NCI-H2227 (cell line): Measurements from ENCODE around the gene MACROD2.

Experiments
- DNase-seq: peaks from one replicate; lab custom pipeline; 2025; ENCODE audit not compliant: unreplicated experiment; lab: John Stamatoyannopoulos, UW

The MACROD2 gene

DNA sequence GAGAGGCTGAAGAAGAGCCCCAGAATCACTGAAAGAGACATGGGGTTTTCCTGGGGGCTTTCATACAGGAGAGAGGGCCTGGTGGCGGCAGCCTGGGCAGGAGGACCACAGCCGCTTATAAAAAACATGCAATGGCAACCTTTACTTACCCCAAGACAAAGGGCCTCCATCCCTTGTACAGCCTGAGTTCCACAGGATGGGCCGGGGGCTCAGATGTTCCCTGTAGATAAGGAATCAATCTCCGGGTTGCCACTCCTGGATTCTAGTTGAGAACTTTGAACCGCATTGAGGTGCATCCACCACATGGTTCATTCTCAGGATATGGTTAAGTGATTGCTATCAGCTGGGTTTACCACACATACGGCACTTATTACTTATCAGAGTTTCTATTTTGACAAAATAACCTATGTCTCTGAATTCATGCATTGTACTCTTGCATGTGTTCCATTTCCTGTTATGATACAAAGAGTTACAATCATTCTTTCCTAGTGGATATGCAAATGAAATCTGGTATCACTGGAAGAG is 1900.3 kb downstream of the MACROD2 start:
- no peak for DNase-seq

DNA sequence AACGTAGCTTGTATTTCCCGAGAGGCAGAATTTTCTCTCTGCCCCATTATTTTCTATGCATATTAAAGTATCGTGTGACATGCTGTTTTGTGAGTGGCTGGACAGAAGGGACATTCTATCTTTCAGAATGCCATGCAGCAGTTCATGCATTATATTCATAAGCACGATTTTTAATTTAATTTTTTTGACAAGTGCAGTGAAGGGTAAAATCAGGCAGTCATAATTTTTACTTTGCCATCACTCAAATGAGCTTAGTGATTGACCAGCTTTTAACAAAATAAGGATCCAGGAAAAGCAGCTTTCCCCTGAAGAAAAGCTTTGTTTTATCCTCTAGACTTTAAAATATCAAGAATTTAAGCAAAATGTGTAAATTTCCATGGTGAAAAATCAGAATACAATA is 1904.7 kb downstream of the MACROD2 start:
- no peak for DNase-seq

DNA sequence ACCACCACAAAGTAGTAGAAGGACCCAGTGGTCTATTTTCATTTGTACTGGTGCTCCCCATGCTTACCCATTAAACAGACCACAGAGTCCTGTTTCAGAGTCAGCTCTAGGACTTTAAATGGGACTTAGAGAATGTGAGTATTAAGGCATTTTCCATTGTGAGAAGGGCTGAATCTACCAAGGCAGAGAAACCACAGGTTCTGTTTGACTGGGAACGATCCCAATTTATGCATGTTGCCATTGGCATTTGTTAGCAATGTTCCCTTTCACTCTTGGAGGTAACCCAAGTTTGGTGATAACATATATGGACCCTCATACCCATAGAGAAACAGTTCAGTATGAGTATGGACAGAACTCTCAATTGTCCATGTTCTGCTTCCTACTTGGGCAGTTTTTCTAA is 1905.1 kb downstream of the MACROD2 start:
- DNase-seq, result no peak

DNA sequence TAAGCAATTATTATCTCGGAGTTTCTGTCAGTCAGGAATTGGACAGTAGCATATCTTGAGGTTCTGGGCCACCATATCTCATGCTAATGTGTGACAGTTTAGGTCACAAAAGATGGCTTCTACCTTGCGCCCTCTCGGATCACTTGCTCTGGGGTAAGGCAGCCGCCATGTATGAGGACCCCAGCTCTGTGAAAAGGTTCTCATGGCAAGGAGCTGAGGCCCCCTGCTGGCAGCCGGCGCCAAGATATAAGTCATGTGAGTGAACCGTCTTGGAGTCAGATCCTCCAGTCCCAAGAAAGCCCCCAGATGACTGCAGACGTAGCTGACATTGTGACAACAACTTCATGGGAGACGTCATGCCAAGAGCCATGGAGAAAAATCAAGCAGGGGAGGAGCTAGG is 1907.2 kb downstream of the MACROD2 start:
- DNase-seq, result no peak

DNA sequence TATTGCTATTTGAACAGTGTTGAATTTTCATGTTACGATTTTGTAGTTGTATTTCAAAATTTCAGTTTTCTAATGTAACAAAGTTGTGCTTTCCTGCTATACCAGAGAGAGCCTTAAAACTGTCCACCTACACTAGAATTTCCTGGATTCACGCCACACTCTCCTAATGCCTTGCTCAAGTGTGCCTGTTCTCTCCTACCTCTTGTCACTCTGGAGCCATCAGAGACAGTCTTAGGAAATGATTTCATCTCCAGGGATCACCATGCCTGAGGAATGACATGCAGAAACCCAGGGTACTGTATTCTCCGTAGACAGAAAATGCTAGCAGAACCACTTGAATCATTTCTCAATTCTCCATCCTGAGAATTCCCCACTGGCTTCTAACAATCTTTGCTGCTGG is 1910.3 kb downstream of the MACROD2 start:
- DNase-seq, result no peak

DNA sequence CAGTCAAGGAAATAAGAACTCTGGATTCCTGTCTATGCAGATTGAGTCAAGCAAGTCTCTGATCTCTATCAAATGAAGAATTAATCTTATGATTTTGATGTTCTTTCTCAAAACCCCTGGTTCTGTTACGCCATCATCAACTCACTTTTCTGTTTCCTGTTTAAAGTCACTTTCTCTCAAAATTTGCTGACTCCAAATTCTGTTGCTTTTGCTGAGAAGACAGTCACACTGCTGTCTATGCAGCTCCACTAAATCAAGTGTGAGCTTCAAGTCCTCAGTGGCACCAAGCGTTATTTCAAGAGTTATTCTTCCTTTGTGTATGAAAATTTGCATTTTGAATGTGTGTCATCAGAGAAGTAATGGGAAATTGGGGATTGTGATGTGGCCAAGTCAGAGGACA is 1914.7 kb downstream of the MACROD2 start:
- DNase-seq, result no peak

DNA sequence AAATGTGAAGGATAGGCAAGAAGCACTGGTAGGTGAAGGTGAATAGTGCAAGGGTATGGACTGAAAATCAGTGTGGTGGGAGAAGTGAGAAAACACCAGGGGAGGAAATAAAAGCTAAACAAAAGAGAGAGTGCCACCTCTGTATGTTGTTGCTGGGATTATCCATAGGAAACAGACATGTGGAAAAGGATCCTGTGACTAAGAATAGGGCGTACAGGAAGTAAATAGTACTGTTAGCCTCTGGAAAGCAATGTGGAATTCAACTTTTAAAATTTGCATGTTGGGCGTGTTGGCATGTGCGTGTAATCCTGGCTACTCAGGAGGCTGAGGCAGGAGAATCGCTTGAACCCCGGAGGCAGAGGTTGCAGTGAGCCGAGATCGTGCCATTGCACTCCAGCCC is 1916.3 kb downstream of the MACROD2 start:
- no peak for DNase-seq

DNA sequence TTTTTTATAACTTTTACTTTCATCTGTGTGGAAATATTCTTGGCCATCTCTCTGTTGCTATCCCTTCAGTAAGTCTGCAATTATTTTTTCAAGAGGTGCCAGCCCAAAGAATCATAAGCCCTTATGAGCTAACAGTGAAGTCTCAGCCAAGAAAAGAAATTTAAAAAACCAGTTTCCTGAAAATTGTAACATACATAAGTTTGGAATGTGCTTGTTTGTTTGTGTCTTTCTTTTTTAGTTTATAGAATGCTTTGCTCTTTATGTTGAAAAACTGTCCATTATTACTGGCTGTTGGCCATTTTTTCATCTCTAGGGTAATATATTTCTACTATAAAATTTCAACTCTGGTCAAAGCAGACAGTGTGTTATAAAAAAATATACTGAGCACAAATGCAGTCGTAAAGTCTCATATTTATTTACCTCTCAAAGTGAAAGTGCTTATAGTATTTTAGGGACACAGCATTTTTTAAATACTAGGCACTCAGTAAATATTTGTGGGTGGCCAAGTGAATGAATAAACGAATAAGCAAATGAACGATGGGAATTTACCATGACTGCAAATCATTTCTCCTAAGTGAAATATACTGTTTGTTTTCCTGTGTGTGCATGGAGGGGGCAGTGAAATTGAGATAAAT is 1918.2 kb downstream of the MACROD2 start:
- DNase-seq, result no peak

DNA sequence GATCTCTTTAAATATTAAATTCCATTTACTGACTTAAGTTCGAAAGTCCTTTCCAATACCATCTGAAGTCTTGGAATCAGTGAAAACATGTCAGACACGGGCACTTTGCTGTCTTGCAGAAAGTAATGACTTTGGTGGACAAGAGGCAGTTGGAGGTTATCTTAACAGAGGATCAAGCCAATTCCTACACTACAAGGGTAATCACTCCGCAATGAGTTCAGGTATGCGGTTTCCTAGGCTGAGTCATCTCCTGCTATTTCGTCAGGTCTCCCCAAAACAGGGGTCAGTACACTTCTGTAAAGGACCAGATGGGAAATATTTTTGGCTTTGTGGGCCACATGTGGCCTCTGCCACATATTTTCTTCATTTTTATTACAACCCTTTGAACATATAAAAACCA is 1921.3 kb downstream of the MACROD2 start:
- no peak for DNase-seq

DNA sequence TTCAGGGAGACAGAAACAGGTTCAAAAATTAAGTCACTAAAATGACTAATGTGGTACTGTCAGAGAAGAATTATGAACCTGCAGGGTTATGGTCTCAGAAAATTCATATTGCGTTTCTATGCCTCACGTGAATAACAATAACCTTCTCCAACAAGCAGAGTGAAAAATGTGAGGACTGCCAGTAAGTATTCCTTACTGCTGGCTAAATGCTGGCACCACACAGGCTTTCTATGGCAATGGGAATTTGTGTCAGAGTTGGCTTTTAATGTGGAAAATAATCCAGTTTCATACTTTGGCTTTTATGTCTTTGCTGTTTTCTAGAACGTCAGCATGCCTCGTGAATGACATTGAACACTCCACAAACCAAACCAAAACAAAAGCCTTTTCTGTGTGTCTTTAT is 1922.0 kb downstream of the MACROD2 start:
- DNase-seq, result no peak

DNA sequence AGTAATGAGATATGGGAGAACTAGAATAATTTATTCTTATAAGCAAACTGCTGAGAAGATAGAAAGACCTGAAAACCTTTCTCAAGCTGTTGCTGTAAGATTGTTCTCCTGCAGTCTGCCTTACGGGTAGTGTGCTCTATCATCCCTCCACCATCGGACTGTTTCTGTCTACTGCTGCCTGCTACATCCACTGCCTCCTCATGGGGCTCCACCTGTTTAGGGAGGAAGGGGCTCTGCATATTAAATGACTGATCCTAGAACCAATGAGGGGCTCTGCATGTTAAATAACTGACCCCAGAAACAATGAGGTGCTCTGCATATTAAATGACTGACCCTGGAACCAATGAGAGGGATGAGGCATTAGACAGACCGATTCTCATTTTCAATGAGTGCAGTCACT is 1923.3 kb downstream of the MACROD2 start:
- no peak for DNase-seq

DNA sequence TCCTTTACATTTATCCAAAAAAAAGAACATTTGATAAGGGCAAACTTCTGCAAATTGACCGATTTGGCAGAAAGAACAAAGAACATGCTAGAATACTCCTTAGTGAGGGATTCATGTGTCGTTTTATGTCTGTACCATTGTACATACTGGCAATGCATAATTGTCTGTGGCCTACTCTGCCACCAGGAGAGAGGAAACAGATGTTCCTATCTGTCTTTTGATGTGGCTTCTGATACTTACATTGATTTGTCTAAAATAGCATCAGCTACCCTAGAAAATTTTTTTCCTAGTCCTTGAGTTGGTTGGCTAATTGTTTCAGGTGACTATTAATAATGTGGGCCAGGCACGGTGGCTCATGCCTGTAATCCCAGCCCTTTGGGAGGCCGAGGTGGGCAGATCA is 1923.8 kb downstream of the MACROD2 start:
- DNase-seq, result no peak

DNA sequence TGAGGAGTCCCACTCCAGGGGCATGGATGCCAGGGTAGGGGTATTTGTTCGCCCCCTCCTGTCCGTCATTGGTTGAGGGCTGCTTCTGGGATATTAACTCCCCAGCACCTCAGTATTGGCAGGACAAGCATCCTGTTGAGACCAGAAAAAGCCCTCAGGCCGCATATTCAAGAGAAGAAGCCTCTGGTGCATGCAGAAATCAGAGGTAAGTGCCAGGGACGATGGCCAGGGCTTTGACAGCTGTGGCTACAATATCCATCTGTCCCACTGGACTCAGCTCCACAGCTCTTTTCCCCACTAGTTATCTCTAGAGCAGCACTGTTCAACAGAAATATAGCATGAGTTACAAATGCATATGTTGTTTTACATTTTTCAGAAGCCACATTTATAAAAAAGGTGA is 1926.6 kb downstream of the MACROD2 start:
- no peak for DNase-seq

DNA sequence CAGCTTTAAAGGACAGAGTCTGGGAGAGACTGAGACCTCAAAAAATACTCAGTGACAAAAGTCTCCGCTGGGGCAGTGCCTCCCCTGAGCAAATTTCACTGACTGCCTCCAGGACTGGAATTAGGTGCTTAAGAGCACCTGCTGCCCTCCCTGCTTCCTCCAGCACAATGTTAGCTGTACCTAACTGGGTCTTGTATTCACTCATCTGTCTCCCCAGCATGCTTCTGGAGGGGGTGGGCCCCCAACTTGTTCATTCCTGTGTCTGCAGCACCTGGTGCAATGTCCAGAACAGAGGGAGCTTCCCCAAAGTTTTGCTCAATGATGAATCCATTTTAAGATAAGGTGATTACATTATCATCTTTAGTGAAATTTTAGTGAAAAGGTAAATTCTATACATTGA is 1927.2 kb downstream of the MACROD2 start:
- DNase-seq, result no peak

DNA sequence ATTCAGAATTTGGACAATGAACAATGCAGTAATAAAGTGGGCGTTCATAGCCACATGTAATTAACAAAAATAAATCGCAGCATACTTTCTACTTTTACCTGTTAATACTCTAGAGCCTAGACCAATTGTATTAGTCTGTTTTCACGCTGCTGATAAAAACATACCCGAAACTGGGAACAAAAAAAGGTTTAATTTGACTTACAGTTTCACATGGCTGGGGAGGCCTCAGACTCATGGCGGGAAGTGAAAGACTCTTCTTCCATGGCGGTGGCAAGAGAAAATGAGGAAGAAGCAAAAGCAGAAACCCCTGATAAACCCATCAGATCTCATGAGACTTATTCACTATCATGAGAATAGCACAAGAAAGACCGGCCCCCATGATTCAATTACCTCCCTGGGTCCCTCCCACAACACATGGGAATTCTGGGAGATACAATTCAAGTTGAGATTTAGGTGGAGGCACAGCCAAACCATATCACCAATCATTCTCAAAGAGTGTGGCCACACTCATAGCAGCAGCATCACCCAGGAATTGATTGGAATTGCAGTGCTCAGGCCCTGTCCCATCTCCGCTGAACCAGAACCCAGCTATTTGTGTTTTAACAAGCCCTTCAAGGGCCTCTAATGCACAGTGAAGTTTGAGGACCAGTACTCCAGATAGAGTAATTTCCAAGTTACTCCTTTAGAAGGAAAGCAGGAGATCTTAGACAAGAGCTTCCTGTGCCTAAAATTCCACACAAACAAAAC is 1927.9 kb downstream of the MACROD2 start:
- no peak for DNase-seq

DNA sequence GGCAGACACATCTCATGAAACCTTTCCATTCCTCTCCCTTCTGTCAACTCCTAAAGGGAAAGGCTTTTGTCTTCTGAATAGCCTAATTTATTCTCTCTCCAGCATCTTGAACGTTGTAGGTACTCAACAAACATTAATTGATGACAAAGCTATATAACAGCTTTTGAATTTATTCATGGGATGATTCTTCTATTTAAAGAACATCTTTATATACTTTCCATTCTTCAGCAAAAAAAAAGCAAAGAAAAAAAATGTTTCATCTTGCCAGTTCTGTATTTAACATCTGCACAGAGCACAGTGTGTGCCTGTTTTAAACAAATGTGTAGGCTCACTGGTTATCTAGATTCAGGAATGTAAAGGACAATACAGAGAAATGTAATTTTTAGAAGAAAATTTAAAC is 1929.2 kb downstream of the MACROD2 start:
- no peak for DNase-seq

DNA sequence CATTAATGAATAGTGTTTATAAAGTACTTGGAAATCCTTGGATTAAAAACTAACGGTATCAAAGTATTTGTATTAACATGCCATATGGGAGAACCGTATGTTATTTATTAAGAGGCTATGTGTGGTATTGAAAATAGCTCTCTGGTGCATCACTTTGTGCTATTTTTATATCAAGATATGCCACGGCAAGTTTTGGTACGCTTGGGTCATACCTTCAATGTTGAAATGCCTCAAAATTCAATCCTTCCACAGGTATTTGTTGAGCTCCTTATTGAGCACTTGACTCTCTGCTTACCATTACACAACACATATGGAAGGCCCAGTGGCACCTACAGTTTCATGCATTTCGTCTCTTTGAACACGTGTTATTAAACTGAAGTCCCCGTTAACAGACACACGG is 1930.1 kb downstream of the MACROD2 start:
- DNase-seq, result no peak

DNA sequence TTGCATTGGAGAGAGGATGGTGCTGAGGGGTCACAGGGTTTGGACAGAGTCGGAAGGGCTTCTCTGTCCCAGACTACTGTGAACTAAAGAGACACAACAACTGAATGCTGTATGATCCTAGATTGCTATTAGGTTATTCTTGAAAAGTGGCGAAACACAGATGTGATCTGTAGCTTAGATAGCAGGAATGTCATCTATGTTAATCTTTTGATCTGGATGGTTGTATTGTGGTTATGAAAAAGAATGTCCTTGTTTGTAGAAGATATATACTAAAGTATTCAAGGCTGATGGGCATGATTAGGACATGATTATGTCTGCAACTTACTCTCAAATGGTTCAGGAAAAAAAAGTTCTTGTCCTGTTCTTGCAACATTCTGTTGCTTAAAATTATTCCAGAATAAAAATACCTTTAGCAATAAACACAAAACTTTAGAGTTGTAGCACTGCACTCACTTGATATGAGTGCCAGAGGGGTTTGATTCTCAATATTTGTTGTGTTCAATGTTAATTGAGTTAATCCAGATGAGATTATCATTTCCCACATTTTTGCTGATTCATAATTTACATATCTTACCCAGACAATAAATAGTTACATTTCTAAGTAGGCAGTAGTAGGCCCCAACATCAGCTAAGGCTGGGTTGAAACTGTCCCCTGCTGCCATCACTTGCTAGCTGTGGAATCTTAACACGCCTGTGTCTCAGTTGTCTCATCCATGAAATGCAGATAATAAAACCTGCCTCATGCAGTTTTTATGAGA is 1932.8 kb downstream of the MACROD2 start:
- no peak for DNase-seq

DNA sequence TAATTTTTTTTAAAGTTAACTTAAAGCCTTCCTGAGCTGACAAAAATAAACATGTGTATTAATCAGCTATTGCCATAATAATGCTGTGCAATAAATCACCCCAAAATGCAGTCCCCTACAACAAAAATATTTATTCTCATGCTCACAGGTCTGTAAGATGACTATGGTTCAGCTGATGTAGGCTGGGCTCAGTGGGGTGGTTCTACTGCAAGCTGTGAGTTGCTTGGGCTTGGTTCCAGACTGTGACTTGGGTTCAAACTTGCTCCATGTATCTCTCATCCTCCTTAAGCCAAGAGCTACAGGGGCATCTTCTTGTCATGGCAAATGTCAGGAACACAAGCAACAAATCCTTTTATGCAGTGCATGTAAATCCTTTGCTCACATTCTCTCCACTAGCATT is 1933.6 kb downstream of the MACROD2 start:
- DNase-seq, result no peak

DNA sequence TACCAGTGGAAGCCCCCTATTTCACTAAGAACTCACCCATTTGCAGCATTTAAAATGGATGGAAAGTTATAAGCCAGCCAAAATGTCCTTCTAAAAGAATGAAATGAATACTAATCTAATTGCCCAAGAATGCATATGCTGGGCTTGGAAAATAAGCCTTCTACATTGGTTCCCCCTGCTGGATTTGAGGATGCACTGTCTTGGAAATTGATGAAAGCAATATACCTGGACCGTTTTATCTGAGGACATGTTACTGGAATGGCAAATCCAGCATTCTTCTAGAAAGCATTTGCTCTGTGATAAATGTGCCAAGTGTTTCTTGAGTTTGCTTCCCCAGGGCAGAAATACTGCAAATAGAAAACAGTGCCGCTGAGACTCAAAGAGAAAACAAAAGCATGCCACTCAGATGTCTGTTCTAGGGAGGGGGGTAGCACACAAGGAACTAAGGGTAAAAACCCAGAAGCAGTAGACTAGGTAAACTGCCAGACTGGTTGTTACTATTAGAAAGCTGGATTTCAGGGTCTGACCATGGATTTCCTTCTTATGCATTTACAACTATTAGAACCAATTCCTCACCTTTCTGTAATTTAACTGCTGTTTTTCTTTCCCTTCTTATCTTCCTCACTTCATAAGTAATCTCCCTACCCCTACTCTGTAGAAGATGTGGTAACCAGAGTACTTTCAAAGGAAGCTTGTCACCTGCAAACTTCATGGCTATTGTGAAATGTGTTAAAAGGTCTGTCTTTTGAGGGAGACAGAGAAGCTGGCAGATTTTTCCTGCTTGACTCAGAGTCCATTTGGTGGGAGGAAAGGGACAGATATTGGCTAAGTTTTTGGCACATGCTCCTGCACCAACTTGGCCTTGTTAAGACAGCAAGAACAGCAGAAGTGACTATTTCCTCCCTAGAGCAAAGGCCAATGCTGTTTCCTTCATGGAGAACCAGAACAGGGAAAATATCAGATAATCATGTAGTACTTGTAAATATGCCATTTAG is 1935.3 kb downstream of the MACROD2 start:
- DNase-seq, result peak; percentile 40

DNA sequence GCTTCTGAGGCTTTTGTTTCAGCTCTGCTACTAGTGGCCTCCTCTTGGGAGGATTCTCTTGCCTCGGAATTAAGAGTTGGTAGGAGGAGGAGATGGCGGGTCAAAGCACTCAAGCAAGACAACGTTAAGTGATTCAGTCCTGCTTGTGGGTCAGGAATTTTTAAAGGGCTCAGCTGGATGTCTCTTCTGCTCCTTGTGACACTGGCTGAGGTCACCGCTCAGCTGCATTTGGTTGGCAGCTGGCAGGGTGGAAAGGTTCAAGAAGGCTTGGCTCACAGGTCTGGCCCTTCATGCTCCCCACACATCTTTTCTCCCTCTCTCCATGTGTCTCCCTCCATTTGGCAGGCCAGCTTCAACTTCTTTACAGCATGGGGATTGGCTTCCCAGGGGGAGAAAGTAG is 1936.6 kb downstream of the MACROD2 start:
- no peak for DNase-seq
